Ammon's horn (tissue), 1 donor: ENCODE data around the gene MAST3.
"Not testable (repeated sequence)": the region's sequence is repeated elsewhere in the genome, so short reads cannot be mapped to it uniquely, and the experiment has no call there.

Experiments used
- DNase-seq: peaks from one replicate; pipeline ENCODE4 v3.0.0-alpha.2; 2016; ENCODE audit warnings: low spot score

Gene MAST3

DNA sequence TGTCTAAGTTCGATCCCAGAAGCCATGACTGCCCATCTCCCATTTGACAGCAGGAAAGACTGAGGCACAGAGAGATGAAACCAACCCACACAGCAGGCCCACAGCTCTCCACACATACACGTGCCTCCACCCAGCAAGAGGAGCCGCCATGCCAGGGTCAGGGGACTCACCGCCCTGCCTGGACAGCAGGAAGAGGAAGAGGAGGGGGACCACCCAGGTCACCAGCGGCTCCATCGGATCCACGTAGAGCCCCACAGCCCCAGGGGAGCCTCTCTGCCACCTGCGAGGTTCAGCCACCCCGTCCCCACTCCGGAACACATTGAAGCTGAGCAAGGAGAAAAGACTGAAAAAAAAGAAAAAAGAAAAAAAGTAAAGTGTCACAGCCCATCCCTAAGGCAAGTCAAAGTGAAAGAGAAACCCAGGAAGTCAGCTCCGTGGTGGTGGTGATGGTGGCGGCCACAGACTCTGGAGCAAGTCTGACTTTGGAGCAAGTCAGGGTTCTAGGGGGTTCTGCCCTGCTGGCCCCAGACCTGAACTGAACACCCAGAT lies 10.9 kb upstream of the MAST3 start, which contains the start of gene IL12RB1:
IL12RB1 (minus strand) TSS at position 345 of the 549 bp plus-strand sequence; CDS start at position 234, 111 bp downstream.
- no peak for DNase-seq

- peak; percentile 63 for DNase-seq
Observed at GRCh38 chr19:18089096-18089541, 8.5 kb upstream of the MAST3 start.

DNA sequence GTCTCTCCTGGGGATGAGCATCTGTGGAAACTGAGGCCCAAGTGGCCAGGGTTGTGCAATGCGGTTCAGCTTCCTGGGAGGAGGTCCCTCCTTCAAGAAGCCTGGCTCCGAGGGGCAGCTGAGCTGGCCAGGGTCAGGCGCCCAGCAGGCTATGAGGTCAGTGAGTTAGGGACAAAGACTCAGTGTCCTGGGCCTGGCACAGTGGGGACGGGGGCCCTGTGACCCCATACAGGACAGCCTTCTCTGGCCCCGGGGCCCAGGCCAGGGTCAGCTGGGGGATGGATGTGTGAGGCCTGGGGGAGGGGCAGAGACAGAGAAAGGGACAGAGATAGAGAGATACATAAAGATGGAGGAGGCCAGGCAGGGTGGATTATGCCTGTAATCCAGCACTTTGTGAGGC lies 7.9 kb upstream of the MAST3 start:
- DNase-seq: peak; percentile 96

GRCh38 chr19:18090545-18091216 lies 6.9 kb upstream of the MAST3 start:
- peak; percentile 54 for DNase-seq

- DNase-seq: peak; percentile 64
Observed at GRCh38 chr19:18091217-18091608, 6.4 kb upstream of the MAST3 start.

DNA sequence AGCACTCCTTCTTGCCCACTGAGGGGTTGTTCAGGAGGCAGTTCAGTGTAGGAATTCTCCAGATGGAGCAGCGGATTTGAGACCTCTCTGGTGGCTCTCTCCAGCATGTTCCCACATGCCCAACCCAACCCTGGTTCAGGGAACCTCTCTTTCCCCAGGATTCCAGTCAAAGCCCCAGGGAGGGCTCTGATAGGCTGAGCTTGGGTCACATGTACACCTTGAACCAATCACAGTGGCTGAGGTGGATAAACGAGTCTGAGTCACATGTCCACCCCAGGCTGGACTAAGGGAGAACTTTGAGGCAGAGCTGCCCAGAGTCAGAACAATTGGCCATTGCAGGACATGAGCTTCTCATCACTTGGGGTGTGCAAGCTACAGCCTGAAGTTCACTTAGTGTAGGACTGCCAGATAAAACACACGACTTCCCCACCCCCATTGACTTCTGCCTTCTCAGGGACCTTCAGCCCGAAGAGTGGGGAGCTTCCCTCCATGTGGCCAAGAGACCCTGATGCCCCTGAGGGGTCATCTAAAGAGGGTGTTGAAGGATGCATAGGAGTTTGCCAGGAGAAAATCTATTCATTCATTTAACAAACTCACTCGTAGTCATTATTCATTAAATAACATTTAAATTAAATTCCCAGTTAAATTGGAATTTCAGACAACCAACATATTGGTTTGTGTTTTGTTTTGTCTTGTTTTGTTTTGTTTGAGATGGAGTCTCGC lies 4.0 kb upstream of the MAST3 start:
- DNase-seq: no peak

GRCh38 chr19:18096258-18096657 lies 1.3 kb upstream of the MAST3 start:
- DNase-seq: no peak

DNA sequence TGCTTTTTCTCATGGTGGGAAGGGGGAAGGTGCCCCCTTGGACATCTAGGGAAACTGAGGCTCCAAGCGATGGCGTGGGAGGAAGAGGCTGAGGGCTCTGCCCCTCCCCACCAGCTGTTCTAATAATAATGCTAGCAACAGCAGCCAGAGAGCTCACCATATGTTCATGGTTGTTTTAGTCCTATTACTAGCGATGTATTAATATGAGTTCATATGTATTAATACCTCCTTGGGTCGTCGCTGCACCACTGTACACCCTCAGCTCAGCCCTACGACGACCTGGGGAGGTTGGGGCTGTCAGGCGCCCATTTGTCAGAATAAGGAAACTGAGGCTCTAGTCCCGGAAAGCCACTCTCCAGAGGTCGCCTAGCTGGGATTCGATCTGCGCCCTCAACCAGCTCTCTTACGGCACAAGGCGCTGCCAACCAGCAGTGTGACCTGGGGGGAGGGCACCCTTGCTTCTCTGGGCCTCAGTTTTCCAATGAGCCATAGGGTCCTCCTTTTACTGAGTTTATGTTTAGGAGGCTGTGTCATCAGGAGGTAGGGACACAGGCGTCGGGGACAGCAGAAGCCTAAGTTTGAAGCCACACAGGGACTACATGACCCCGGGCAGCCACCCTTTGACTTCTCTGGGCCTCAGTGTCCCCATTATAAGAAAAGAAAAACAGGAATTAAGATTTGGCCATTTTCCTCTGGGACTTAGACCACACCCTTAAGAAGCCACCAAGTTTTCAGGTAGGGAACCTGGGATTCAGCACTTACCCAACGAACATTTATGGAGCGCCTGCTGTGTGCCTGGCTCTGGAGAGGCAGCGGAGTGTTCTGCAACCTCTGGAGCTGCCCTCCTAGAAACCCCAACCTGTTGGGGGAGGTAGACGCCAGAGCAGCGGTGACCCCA lies 664 bp downstream of the MAST3 start:
- DNase-seq: no peak

GRCh38 chr19:18098891-18099622 lies 1.5 kb downstream of the MAST3 start:
- peak; percentile 35 for DNase-seq

DNA sequence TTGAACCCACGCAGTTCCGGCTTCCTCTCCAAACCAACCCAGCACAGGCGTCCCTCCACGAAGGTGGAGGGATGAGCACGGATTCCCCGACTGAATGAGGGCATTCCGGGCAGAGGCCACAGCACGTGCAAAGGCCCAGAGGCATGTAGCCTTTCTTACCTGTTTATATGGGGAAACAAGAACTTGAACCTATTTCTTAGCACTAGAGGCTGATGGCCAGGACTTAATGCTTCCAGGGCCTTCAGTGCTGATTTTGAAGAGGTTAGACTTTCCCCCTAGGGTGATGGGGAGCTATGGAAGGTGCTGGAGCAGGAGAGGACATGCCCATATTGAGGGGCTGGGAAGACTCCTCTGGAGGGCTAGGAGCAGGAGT lies 2.0 kb downstream of the MAST3 start:
- DNase-seq: no peak

DNA sequence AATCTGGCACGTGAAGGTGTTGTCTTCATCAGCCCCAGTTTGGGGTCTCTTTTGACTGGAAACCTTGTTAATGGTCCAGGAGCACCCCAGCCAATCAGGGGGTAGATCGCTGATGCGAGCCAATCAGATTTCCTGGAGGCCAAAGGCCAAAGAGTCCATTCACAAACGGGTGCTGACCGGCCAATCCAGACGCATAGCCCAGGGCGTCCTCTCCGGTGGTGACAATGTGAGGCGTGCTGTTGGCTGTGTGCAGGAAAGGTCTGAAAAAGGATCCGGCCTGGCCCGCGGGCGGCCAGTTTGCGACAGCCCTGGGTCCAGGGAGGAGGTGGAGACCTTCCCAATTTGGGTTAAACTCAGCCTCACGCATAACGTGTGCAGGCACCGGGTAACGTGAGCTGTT lies 3.1 kb downstream of the MAST3 start:
- peak; percentile 66 for DNase-seq

- no peak for DNase-seq
Observed at GRCh38 chr19:18101268-18101667, 3.7 kb downstream of the MAST3 start.

- peak; percentile 37 for DNase-seq
Observed at GRCh38 chr19:18102916-18103542, 5.5 kb downstream of the MAST3 start.

DNA sequence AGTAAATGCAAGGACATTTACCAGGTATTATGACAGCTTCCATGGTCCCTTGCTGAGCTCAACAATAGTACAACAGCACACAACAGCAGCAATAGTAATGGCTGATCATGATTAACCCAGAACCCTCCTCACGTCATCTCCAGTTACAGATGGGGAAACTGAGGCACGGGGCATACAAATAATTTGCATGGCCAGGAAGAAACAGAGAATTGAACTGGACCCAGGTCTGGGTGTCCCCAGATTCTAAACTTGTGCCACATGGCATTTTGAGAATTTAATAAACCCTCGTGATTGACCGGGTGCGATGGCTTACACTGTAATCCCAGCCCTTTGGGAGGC lies 7.2 kb downstream of the MAST3 start:
- no peak for DNase-seq

GRCh38 chr19:18105259-18105658 lies 7.7 kb downstream of the MAST3 start:
- not testable (repeated sequence) for DNase-seq

- DNase-seq: no peak
Observed at GRCh38 chr19:18107235-18107634, 9.7 kb downstream of the MAST3 start.

- no peak for DNase-seq
Observed at GRCh38 chr19:18108897-18109296, 11.3 kb downstream of the MAST3 start.

- no peak for DNase-seq
Observed at GRCh38 chr19:18109341-18109732, 11.8 kb downstream of the MAST3 start.

DNA sequence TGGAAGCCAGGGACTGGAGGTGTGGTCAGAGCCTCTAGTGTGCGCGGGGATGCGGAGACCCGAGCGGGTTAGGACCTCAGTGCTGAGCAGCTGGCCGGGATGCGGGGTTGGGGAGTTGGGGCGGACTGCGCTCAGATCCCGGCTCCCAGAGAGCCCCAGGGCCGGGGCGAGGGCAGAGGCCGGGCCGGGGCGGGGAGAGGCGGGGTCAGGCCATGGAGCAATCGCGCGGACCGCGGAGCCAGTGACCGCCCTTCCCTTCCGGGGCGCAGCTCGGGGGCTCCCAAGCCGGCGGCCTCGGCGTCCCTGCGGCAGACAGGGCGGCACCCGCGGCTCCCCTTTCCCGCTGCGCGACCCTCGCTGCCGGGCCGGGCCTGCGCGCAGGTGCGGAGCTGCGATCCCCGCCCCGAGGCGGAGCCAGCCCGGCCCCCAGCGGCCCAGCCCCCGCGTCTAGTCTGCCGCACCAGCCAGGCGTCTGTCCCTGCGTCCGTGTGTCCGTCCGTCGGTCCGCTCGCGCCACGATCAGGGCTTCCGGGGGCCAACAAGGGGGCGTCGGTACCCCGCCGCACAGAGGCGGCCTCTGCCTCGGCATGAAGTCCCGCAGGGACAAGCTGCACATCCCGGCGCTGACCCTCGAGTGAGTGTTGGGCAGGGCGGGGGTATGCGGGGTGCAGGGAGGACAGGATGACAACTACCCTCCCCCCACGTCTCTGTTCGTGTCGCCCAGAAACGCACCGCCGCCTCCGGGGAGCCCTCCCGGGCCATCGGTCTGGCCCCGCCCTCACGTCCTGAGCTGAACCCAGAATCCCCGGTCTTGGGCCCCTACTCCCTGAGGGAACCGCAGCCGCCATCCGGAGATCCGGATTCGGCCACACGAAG lies 12.4 kb downstream of the MAST3 start:
- no peak for DNase-seq

GRCh38 chr19:18110609-18111232 lies 13.1 kb downstream of the MAST3 start:
- DNase-seq: no peak
